Measurements from ENCODE around the gene FBXL15.

Gene FBXL15

DNA sequence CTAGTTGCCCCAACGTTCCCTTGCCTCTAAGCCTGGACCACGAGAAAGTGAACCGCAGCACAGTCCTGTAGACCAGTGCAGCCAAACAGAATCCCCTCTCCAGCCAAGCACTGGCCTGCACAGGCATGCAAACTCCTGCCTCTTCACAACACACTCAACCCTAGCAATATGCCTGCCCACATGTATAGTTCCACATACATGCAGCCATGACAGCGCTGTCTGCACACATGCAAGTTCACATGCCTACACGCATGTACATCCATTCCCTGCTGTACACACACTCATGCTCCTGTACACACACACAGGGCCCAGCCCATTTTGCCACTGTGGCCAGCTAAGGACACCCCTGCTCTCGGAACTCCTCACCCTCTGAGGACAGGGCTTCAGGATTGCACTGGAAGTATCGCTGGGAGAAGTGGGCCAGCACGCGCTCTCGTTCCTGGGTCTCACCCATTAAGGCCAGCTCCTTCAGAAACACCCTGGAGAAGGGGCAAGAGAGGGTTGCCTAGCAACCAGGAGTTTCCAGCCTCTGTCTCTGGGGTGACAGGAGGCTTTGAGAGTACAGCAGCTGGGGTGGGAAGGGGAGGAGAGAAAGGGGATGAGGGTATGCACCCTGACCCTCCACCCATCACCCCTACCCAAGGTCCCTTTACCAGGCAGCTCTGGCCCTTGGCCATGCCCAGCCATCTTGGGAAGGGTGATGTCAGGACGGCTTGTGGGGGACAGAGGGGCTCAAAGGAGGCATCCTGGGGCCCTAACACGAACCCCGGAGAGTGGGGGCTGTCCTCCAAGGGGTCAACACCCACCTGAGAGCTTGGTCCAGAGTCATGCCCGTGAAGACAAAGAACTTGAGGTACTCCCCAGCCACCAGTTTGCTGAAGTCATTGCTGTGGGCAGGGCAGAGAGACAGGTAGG lies 9.0 kb upstream of the FBXL15 start:
- no peak for DNase-seq (ENCODE audit: low read depth)

DNA sequence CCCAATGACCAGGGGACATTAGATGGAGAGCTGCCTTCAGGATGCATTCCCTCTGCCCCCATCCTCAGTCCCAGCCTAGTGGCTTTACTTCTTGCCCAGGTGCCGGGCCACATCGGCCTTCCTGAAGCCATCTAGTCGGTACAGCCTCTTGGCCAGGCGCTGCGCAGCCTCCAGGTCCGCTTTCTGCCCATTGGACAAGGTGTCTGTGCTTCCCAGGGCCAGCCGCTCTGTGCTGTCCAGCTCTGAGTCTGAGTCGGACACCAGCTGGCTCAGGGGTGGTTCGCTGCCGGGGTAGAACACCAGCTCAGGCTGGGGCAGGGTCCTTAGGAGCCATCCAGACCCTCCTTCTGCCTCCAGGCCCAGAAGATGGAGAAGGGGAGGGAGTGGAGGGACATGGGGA lies 8.3 kb upstream of the FBXL15 start:
- no peak for DNase-seq (ENCODE audit: low read depth)

- no peak for DNase-seq (ENCODE audit: low read depth)
Observed at GRCh38 chr10:102413053-102413705, 7.5 kb upstream of the FBXL15 start.

DNA sequence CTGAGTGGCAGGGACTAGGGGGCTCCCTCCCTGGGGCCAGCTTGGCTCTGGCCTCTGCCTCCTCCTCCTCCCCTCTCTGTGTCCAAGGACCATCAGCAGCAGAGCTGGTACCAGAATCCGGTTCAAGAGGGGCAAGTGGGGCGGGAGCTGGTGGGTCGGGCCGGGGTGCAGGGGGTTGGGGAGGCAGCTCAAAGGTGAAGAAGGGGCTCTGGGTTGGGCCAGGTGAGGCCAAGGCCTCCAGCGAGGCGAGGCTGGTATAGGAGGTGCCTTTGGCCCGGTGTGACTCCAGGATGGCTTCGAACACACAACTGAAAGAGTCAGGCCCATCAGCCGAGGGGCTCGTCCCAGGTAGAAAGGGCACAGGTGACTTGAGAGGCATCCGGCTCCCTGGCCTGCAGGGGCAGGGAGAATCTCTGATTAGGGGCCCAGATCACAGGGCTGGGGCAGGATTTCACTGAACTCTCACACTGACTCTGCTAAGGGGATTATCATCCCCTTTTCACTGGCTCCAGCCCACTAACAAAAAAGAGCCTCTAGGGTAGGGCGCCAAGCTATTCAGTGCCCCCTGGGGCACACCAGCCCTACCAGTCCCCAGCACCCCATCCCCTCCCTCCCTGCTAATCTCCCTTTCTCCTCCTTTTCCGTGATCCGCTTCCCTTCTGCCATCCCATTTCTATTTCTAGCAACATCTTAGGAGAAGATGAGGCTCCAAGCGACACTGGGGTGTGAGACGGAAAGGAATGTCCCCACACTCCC lies 6.7 kb upstream of the FBXL15 start:
- no peak for DNase-seq (ENCODE audit: low read depth)

DNA sequence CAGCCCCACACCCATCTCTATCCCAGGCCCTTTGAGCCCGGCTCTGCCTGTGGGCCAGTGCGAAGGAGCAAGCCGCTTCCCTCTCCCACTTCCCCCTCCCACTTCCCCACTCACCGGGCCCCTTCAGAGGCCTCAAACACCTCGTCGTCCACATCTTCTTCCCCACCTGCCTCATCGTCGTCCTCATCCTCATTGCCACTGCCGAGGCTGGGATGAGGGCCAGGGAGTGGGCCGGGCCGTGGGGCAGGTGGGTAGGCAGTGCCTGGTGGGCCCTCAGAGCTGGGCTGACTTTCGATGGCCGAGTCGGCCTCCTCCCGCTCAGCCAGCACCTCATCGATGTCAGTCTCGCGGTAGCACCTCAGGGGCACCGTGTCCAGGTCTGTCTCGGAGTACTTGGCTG lies 5.9 kb upstream of the FBXL15 start:
- DNase-seq (ENCODE audit: low read depth), result no peak

GRCh38 chr10:102416283-102416682 lies 4.4 kb upstream of the FBXL15 start:
- DNase-seq (ENCODE audit: low read depth), result no peak

- no peak for DNase-seq (ENCODE audit: low read depth)
Observed at GRCh38 chr10:102416695-102417094, 3.9 kb upstream of the FBXL15 start.

DNA sequence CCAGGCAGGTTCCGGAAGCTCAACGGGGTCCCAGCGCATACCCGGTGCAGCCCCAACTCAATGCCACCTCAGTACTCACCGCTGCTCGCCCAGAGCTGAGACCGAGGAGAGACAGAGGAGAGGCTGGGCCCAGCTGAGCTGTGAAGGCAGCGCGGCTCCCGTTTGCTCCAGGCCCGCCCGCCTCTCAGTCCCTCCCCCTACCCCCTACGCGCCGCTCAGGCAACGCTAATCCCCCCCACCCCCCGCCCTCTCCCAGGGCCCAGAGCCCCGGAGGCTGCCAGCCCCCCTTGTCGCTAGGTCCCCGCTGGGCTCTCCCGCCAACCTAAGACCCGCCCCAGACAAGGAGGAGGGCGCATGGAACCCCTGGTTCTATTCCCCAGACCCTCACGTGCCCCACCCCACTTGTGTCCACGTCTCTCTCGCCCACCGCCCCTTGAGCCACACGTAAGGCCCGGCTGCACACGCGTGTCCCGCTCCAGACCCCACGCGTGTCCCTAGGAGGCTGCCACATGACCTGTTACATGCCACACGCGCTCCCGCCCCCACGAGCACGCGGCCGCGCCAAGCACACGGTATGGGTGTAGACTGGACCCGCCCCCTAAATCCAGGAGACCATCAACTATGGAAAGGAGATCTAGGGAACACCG lies 1.9 kb upstream of the FBXL15 start, which contains the start of gene PSD:
Gene PSD, minus strand, starts transcription at position 164 of the 647 bp plus-strand sequence. CDS start 1,747 bp downstream, outside the sequence.
- no peak for DNase-seq (ENCODE audit: low read depth)

GRCh38 chr10:102419269-102420180 lies 1.1 kb upstream of the FBXL15 start:
- no peak for DNase-seq (ENCODE audit: low read depth)

DNA sequence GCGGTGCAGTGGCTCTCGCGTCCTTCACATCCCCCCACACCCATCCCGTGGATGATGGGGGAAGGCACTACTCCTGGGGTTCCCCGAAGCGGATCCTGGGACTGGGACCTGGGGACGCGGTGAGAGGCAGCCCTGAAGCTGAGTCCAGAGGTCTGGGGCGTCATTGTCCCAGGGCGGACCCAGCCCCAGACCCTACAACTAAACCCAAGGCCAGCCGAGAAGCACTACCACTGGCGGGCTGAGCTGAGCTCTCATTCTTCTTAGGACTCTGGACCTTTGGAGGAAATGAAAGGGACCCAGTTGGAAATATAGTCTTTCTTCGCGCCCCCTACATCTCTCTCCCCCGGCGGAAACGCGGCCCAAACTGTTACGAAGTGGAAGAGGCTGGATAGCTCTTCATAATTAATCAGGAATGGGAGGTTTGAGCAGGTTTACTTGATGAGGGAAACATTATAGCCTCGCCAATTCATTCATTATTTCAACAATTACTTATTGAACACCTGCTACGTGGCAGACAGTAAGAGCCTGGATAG lies 389 bp upstream of the FBXL15 start:
- DNase-seq (ENCODE audit: low read depth), result no peak

DNA sequence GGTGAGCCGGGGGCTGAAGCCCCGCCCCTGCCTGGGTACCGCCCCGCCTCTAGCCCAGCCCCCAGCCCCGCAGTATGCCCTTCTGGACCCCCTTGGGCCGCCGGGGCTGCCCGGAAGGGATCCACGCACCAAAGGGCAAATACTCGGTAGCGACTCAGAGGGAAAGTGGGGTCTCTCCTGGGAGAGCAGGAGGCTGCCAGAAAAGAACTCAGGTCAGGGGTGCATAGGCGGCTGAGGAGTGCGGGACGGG lies 796 bp downstream of the FBXL15 start:
- DNase-seq (ENCODE audit: low read depth), result no peak

- DNase-seq (ENCODE audit: low read depth), result no peak
Observed at GRCh38 chr10:102421757-102422512, 1.3 kb downstream of the FBXL15 start.

DNA sequence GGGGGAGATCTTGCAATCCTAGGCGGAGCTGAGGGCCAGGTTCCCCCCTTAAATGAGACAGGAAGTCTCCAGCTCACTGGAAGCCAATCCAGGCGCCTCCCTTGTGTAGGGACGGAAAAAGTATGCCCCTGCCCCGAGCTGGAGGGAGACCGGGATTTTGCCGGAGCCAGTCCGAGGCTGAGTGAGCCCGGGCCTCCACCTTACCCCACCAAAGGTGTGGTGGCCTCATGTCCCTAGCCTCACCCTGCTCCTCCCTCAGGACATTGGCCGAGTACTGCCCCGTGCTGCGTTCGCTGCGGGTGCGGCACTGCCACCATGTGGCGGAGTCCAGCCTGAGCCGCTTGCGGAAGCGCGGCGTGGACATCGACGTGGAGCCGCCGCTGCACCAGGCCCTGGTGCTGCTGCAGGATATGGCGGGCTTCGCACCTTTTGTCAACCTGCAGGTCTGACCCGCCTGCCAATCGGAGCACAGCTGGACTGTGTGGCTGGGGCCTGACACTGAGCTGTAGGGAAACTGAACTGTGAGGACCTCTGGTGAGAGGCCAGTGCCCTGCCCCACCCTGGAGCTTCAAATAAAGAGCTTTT lies 2.0 kb downstream of the FBXL15 start:
- peak; percentile 61 for DNase-seq (ENCODE audit: low read depth)

- DNase-seq (ENCODE audit: low read depth), result no peak
Observed at GRCh38 chr10:102423372-102423968, 2.8 kb downstream of the FBXL15 start.

DNA sequence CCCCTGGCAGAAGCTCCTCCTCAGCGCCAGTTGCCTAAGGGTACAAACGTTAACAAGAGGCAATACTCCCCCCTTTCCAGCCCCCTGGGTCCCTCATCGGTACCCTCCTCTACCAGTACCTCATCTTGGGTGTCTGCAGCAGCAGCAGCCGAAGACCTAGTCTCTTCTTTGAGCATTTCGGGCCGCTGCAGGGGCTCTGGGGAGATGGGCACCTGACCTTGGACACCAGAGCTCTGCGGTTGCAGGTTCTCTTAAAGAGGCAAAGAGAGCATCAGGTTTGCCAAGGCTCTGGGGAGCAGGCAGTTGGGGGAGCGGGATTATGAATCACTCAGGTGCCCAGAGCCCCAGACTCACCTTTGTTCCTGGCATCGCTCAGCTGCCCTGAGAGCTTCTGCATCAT lies 3.5 kb downstream of the FBXL15 start:
- DNase-seq (ENCODE audit: low read depth), result no peak

DNA sequence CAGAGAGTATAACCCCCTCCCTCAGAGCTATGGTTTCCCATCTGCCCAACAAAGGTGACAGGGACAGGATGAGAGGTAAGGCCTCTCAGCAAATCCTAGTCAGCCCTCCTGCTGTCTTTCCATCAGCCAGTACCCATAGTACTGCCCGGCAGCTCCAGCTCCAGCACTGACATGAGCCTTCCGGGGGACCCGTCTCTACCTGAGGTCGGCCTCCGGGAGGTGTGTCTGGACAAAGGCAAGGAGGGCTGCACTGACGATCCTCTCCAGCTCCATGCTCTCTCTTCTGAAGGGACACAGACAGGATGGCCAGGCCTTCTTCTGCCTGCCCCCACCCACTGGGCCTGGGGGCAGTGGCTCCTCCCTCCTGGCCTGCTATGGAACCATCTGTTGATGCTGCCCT lies 4.3 kb downstream of the FBXL15 start:
- no peak for DNase-seq (ENCODE audit: low read depth)

GRCh38 chr10:102425444-102425843 lies 4.8 kb downstream of the FBXL15 start:
- DNase-seq (ENCODE audit: low read depth), result no peak

- DNase-seq (ENCODE audit: low read depth), result no peak
Observed at GRCh38 chr10:102426803-102427287, 6.2 kb downstream of the FBXL15 start.

DNA sequence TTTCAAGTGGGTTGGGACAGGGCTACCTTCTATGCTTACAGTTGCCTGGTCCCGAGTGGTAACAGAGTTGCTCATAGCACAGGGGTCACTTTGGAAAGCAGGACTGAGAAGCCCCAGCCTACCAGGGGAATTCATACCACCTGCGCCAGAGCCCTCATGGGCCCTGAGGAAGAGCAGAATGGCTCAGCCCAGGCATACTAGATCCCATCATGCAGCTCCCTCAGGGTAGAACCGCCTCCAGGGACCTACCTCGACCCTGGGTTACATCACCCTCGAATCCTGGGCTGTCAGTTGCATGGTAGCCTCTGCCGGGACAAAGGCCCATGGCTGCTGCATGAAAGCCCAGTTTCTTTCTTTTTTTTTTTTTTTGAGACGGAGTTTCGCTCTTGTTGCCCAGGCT lies 8.8 kb downstream of the FBXL15 start:
- DNase-seq (ENCODE audit: low read depth), result no peak
